Stimulated activated CD8-positive, alpha-beta memory T cell treated with anti-CD3 and anti-CD28 coated beads, Interleukin-15, amount 100 ng/mL, for 24 hours (primary cell): ENCODE results near the gene GNA12.

Experiments used
- DNase-seq: peaks from one replicate; pipeline ENCODE4 v3.0.0-alpha.2; 2020; ENCODE audit warnings: low read depth

Gene GNA12

GRCh38 chr7:2834748-2835441 is 9.2 kb downstream of the GNA12 start:
- no peak for DNase-seq

- no peak for DNase-seq
Observed at GRCh38 chr7:2833083-2833910, 10.8 kb downstream of the GNA12 start.

GRCh38 chr7:2832461-2832860 is 11.6 kb downstream of the GNA12 start:
- DNase-seq, result no peak

GRCh38 chr7:2830609-2831376 is 13.3 kb downstream of the GNA12 start:
- no peak for DNase-seq

- no peak for DNase-seq
Observed at GRCh38 chr7:2829040-2829439, 15.1 kb downstream of the GNA12 start.

- no peak for DNase-seq
Observed at GRCh38 chr7:2826771-2827170, 17.3 kb downstream of the GNA12 start.

- no peak for DNase-seq
Observed at GRCh38 chr7:2825559-2826227, 18.4 kb downstream of the GNA12 start.

GRCh38 chr7:2824678-2825461 is 19.2 kb downstream of the GNA12 start:
- no peak for DNase-seq

- no peak for DNase-seq
Observed at GRCh38 chr7:2824026-2824677, 20.0 kb downstream of the GNA12 start.

- DNase-seq, result no peak
Observed at GRCh38 chr7:2823130-2823529, 21.0 kb downstream of the GNA12 start.

- no peak for DNase-seq
Observed at GRCh38 chr7:2821842-2822507, 22.1 kb downstream of the GNA12 start.

- DNase-seq, result no peak
Observed at GRCh38 chr7:2821161-2821841, 22.8 kb downstream of the GNA12 start.

- no peak for DNase-seq
Observed at GRCh38 chr7:2820508-2820934, 23.6 kb downstream of the GNA12 start.

GRCh38 chr7:2819954-2820397 is 24.1 kb downstream of the GNA12 start:
- DNase-seq, result no peak

- DNase-seq, result no peak
Observed at GRCh38 chr7:2819161-2819953, 24.8 kb downstream of the GNA12 start.

- DNase-seq, result no peak
Observed at GRCh38 chr7:2818653-2819052, 25.5 kb downstream of the GNA12 start.

GRCh38 chr7:2818121-2818520 is 26.0 kb downstream of the GNA12 start:
- DNase-seq, result no peak

- DNase-seq, result no peak
Observed at GRCh38 chr7:2817456-2817855, 26.7 kb downstream of the GNA12 start.

- DNase-seq, result no peak
Observed at GRCh38 chr7:2815875-2816245, 28.2 kb downstream of the GNA12 start.
